ENCODE data around the gene SAMM50.

DNA sequence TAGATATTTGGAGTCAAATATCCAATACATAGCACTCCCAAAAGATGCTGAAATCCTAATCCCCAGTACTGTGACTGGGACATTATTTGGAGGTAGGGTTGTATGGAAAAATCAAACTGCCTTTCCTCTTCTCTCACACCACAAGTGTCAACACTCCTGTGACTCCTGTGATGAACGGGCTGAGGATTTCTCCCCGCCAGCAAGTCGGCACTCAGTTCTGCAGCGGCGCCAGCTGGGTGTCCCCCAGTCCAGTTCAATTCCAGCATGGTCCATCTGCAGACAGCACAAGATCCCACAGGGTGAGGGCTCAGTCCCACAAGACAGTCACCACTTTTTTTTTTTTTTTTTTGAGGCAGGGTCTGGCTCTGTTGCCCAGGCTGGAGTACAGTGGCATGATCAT, 64.6 kb downstream of the SAMM50 start:
- TF ChIP-seq EZH2 (IDR thresholded peaks at IDR 0.05; ENCODE audit: borderline replicate concordance, control insufficient read depth, low read depth, low read length) = no peak
- no peak for TF ChIP-seq STAT3 (IDR thresholded peaks at IDR 0.05; ENCODE audit: low read depth, low read length)
- TF ChIP-seq, protein P1, sequence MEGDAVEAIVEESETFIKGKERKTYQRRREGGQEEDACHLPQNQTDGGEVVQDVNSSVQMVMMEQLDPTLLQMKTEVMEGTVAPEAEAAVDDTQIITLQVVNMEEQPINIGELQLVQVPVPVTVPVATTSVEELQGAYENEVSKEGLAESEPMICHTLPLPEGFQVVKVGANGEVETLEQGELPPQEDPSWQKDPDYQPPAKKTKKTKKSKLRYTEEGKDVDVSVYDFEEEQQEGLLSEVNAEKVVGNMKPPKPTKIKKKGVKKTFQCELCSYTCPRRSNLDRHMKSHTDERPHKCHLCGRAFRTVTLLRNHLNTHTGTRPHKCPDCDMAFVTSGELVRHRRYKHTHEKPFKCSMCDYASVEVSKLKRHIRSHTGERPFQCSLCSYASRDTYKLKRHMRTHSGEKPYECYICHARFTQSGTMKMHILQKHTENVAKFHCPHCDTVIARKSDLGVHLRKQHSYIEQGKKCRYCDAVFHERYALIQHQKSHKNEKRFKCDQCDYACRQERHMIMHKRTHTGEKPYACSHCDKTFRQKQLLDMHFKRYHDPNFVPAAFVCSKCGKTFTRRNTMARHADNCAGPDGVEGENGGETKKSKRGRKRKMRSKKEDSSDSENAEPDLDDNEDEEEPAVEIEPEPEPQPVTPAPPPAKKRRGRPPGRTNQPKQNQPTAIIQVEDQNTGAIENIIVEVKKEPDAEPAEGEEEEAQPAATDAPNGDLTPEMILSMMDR (IDR thresholded peaks at IDR 0.05 in 2 of 3, conservative IDR thresholded peaks at IDR 0.05 in 1 of 3; ENCODE audit: control insufficient read depth in 2 of 3, extremely low read depth in 1 of 3, insufficient read depth in 1 of 3, low read depth in 3 of 3, low read length in 3 of 3) = no peak
- no peak for TF ChIP-seq EP300 (IDR thresholded peaks at IDR 0.05; ENCODE audit: borderline replicate concordance in 1 of 2, control insufficient read depth in 1 of 2, low read depth in 2 of 2, low read length in 2 of 2)
- no peak for TF ChIP-seq RAD51 (IDR thresholded peaks at IDR 0.05)
- no peak for TF ChIP-seq POLR2A (IDR thresholded peaks at IDR 0.05; ENCODE audit: low read depth, low read length)
- TF ChIP-seq MXI1 (IDR thresholded peaks at IDR 0.05; ENCODE audit: low read depth, low read length) = no peak
- no peak for TF ChIP-seq RAD21 (IDR thresholded peaks at IDR 0.05; ENCODE audit: insufficient read depth, low read depth, low read length)
- TF ChIP-seq CHD2 (IDR thresholded peaks at IDR 0.05; ENCODE audit: borderline replicate concordance, low read depth, low read length) = no peak
- TF ChIP-seq ATF3 (IDR thresholded peaks at IDR 0.05; ENCODE audit: borderline replicate concordance, extremely low read depth, low read depth, low read length) = no peak
- no peak for TF ChIP-seq CHD4 (IDR thresholded peaks at IDR 0.05)
- no peak for TF ChIP-seq POU2F2 (IDR thresholded peaks at IDR 0.05; ENCODE audit: borderline replicate concordance, low read depth, low read length)
- no peak for TF ChIP-seq ZNF24 (IDR thresholded peaks at IDR 0.05)

Measured in GM12878 (cell line).